Right lobe of liver (tissue), 6 donors: ENCODE results near the gene CARS1. TPM values are rescaled to one million over a fixed set of nuclear protein-coding genes. Genes with fewer than 3 reads are reported as not detected.
A peak's percentile ranks its signal among the peaks of the same experiment; 100 is the strongest.
"Not testable (repeated sequence)": the region's sequence is repeated elsewhere in the genome, so short reads cannot be mapped to it uniquely, and the experiment has no call there.

Experiments
- ATAC-seq, 4 donors: fragments of 200-7000 bp; cut with Tn5 transposase; one replicate each; pipeline ENCODE4 v1.9.1; 2020; ENCODE audit warnings: mild to moderate bottlenecking in 4 of 4, moderate library complexity in 4 of 4
- DNase-seq, 3 donors: peaks; one replicate each; pipeline ENCODE4 v3.0.0-alpha.2; 2020
- H3K27ac ChIP-seq, 3 donors: fragments of 200-600 bp; one replicate each; pipeline ENCODE4 v1.8.0; 2022
- H3K27me3 ChIP-seq, 2 donors: fragments of 200-600 bp; one replicate each; pipeline ENCODE4 v1.8.0; 2022
- H3K36me3 ChIP-seq, 4 donors: fragments of 200-600 bp; sonication (generic) in 1 of 4; one replicate each; pipeline versions ENCODE4 v1.5.1 to v1.8.0; 2017 to 2022; ENCODE audit warnings: control low read depth in 1 of 4
- H3K4me1 ChIP-seq, 4 donors: fragments of 200-600 bp; sonication (generic) in 1 of 4; one replicate each; pipeline versions ENCODE4 v1.5.1 to v1.8.0; 2017 to 2022; ENCODE audit warnings: control low read depth in 1 of 4
- H3K4me3 ChIP-seq, 3 donors: fragments of 200-600 bp; one replicate each; pipeline ENCODE4 v1.8.0; 2022
- H3K9me3 ChIP-seq, 4 donors: fragments of 200-600 bp; sonication (generic) in 1 of 4; one replicate each; pipeline versions ENCODE4 v1.5.1 to v1.8.0; 2017 to 2022; ENCODE audit warnings: control low read depth in 1 of 4
- POLR2A ChIP-seq: fragments of 450-650 bp; IDR thresholded peaks from one replicate; pipeline ENCODE4 v1.6.1; 2017; ENCODE audit warnings: antibody characterized with exemption, mild to moderate bottlenecking
- WGBS: methylation state at CpG from one replicate; pipeline ENCODE4 v1.1.6; 2018; ENCODE audit warnings: low coverage, low lambda C conversion rate; ENCODE audit not compliant: insufficient coverage; ENCODE audit errors: missing lambda C conversion rate; 5-methylcytosine and 5-hydroxymethylcytosine counted together
- intact Hi-C, 2 donors: fragments of 100-400 bp; cut with DNase I; formaldehyde crosslinking; loops; one replicate each; pipeline versions ENCODE4 v1.11.2 to v1.14.1; 2022
- total RNA-seq, 6 experiments: library from RNA; depleted of rRNA in 2 of 6; stranded (reverse); fragments of >200 nt in 2 of 6; fragmentation: NEBNext Ultra II Directional in 3 of 6; extraction: Animal tissue kit (Norgen Biotek cat#: 25700) in 3 of 6; gene quantifications; one replicate each; pipeline versions ENCODE4 v1.1.0 to v1.2.4, GENCODE V29; 2016 to 2023
- TF ChIP-seq, protein P1 (sequence below), 4 donors: fragments of 200-600 bp in 3 of 4; fragments of 450-650 bp in 1 of 4; IDR thresholded peaks; one replicate each; pipeline versions ENCODE4 v1.5.1 to v1.8.0; 2016 to 2022; ENCODE audit warnings: antibody characterized with exemption in 4 of 4, mild to moderate bottlenecking in 2 of 4
- donor health status: DM: no; HTN: yes; CAD: no.
- donor health status: DM: no; HTN: no; CAD: no.
- donor health status: DM: no; HTN: no; CAD: no.
- donor health status: DM: no; HTN: yes; CAD: no.
- donor health status: DM: no; HTN: yes; CAD: no.

CARS1 gene
- total RNA-seq, 6 experiments from 2014 or later: 17.3 to 44.7 (median 22.7) TPM

- DNase-seq (no peak), ATAC-seq (peak in 2 of 4 donors; percentile 30 to 38)
- Histone ChIP-seq H3K4me3 (no peak overlapping the region), H3K9me3 (no peaks in the 10 kb centered on the region), H3K27me3 (no peaks in the 10 kb centered on the region), H3K27ac (no peak overlapping the region), H3K36me3 (no peaks in the 10 kb centered on the region), H3K4me1 (no peaks in the 10 kb centered on the region)
- intact Hi-C loops: no loop called here
- TF ChIP-seq POLR2A: no peak
- TF ChIP-seq, protein P1, sequence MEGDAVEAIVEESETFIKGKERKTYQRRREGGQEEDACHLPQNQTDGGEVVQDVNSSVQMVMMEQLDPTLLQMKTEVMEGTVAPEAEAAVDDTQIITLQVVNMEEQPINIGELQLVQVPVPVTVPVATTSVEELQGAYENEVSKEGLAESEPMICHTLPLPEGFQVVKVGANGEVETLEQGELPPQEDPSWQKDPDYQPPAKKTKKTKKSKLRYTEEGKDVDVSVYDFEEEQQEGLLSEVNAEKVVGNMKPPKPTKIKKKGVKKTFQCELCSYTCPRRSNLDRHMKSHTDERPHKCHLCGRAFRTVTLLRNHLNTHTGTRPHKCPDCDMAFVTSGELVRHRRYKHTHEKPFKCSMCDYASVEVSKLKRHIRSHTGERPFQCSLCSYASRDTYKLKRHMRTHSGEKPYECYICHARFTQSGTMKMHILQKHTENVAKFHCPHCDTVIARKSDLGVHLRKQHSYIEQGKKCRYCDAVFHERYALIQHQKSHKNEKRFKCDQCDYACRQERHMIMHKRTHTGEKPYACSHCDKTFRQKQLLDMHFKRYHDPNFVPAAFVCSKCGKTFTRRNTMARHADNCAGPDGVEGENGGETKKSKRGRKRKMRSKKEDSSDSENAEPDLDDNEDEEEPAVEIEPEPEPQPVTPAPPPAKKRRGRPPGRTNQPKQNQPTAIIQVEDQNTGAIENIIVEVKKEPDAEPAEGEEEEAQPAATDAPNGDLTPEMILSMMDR (IDR thresholded peaks at IDR 0.05): no peak
- WGBS: 56% methylated on average over 5 of the region's 11 CpGs
Observed at GRCh38 chr11:3077189-3077836, 20.1 kb upstream of the CARS1 start.

GRCh38 chr11:3074912-3075589, 17.8 kb upstream of the CARS1 start:
- intact Hi-C loops: no loop called here
- no peaks in the 10 kb centered on the region for H3K36me3 ChIP-seq
- WGBS: 97% methylated on average over 3 of the region's 8 CpGs
- no peaks in the 10 kb centered on the region for H3K4me1 ChIP-seq
- H3K9me3 ChIP-seq: no peaks in the 10 kb centered on the region
- TF ChIP-seq POLR2A: no peak
- TF ChIP-seq, protein P1 (IDR thresholded peaks at IDR 0.05): no peak
- ATAC-seq (no peak), DNase-seq (no peak)
- no peaks in the 10 kb centered on the region for H3K27me3 ChIP-seq
- no peak overlapping the region for H3K4me3 ChIP-seq
- no peak overlapping the region for H3K27ac ChIP-seq

DNA sequence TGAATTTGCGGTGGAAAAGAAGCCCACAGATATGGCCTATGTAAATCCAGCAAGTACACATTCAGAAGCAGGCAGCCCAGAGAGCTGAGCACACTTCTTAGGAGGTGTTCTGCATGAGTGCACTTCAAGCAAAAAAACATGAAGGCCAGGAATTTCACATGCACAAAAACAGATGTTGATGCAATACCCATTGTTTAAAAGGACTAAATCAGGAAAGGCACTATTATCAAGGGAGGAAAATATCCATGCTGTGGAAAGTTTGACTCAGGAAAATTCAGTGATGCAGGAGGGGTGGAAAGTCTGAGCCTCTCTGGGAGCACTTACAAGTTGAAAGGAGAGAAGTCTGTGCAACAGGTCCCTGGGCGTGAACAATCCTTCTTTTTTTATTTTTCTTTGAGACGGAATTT, 15.8 kb upstream of the CARS1 start:
- DNase-seq (no peak), ATAC-seq (peak in 3 of 4 donors; percentile 13 to 42 (median 41))
- 80% methylated on average over 2 of the region's 3 CpGs for WGBS
- no peaks in the 10 kb centered on the region for H3K36me3 ChIP-seq
- TF ChIP-seq POLR2A: no peak
- TF ChIP-seq, protein P1 (IDR thresholded peaks at IDR 0.05): no peak
- no peaks in the 10 kb centered on the region for H3K9me3 ChIP-seq
- H3K4me1 ChIP-seq: no peaks in the 10 kb centered on the region
- intact Hi-C loops: no loop called here
- H3K4me3 ChIP-seq: no peak overlapping the region
- no peaks in the 10 kb centered on the region for H3K27me3 ChIP-seq
- H3K27ac ChIP-seq: no peak overlapping the region

GRCh38 chr11:3069425-3069824, 12.2 kb upstream of the CARS1 start:
- Histone ChIP-seq H3K4me1 (no peaks in the 10 kb centered on the region), H3K27me3 (no peaks in the 10 kb centered on the region), H3K4me3 (no peak overlapping the region), H3K9me3 (no peaks in the 10 kb centered on the region), H3K36me3 (no peaks in the 10 kb centered on the region), H3K27ac (no peak overlapping the region)
- ATAC-seq: no peak
- 69% methylated on average over 3 of the region's 8 CpGs for WGBS
- no peak for DNase-seq
- intact Hi-C loops: no loop called here
- TF ChIP-seq, protein P1 (IDR thresholded peaks at IDR 0.05): no peak
- no peak for TF ChIP-seq POLR2A

- intact Hi-C loops, H3K9me3 ChIP-seq, H3K36me3 ChIP-seq, H3K27ac ChIP-seq, H3K4me3 ChIP-seq, H3K4me1 ChIP-seq, H3K27me3 ChIP-seq, DNase-seq, ATAC-seq: not testable (repeated sequence)
- WGBS: 100% methylated on average over 3 of the region's 3 CpGs
Observed at GRCh38 chr11:3066308-3066707, 9.1 kb upstream of the CARS1 start.

DNA sequence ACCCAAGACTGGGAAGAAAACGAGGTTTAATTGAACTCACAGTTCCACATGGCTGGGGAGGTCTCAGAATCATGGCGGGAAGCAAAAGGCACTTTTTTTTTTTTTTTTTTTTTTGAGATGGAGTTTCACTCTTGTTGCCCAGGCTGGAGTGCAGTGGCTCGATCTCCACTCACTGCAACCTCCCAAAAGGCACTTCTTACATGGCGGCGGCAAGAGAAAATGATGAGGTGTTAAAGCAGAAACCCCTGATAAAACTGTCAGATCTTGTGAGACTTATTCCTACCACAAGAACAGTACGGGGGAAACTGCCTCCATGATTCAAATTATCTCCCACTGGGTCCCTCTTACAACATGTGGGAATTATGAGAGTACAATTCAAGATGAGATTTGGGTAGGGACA, 7.5 kb upstream of the CARS1 start:
- WGBS: 74% methylated on average over 5 of the region's 6 CpGs
- intact Hi-C loops, H3K9me3 ChIP-seq, DNase-seq, H3K27ac ChIP-seq, H3K4me3 ChIP-seq, ATAC-seq, H3K4me1 ChIP-seq, H3K27me3 ChIP-seq, H3K36me3 ChIP-seq: not testable (repeated sequence)

GRCh38 chr11:3063876-3064275, 6.7 kb upstream of the CARS1 start:
- DNase-seq, H3K36me3 ChIP-seq, H3K9me3 ChIP-seq, H3K4me3 ChIP-seq, H3K4me1 ChIP-seq, H3K27me3 ChIP-seq, intact Hi-C loops, H3K27ac ChIP-seq, ATAC-seq: not testable (repeated sequence)
- WGBS: 68% methylated on average over 6 of the region's 8 CpGs
